ENCODE data around the gene PLCL2.
"Not testable (repeated sequence)": the region's sequence is repeated elsewhere in the genome, so short reads cannot be mapped to it uniquely, and the experiment has no call there.

The PLCL2 gene

GRCh38 chr3:16978921-16979271 lies 94.1 kb downstream of the PLCL2 start:
- H3K4me3 ChIP-seq (replicated peaks; ENCODE audit: low read depth, low read length), result no peak overlapping the region
- no peak for DNase-seq (ENCODE audit: low read depth)
- TF ChIP-seq, protein P1, sequence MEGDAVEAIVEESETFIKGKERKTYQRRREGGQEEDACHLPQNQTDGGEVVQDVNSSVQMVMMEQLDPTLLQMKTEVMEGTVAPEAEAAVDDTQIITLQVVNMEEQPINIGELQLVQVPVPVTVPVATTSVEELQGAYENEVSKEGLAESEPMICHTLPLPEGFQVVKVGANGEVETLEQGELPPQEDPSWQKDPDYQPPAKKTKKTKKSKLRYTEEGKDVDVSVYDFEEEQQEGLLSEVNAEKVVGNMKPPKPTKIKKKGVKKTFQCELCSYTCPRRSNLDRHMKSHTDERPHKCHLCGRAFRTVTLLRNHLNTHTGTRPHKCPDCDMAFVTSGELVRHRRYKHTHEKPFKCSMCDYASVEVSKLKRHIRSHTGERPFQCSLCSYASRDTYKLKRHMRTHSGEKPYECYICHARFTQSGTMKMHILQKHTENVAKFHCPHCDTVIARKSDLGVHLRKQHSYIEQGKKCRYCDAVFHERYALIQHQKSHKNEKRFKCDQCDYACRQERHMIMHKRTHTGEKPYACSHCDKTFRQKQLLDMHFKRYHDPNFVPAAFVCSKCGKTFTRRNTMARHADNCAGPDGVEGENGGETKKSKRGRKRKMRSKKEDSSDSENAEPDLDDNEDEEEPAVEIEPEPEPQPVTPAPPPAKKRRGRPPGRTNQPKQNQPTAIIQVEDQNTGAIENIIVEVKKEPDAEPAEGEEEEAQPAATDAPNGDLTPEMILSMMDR (IDR thresholded peaks at IDR 0.05; ENCODE audit: low read length, missing control alignments), result no peak

GRCh38 chr3:16979769-16980515 lies 95.2 kb downstream of the PLCL2 start:
- not testable (repeated sequence) for DNase-seq (ENCODE audit: low read depth); H3K4me3 ChIP-seq (replicated peaks; ENCODE audit: low read depth, low read length)

DNA sequence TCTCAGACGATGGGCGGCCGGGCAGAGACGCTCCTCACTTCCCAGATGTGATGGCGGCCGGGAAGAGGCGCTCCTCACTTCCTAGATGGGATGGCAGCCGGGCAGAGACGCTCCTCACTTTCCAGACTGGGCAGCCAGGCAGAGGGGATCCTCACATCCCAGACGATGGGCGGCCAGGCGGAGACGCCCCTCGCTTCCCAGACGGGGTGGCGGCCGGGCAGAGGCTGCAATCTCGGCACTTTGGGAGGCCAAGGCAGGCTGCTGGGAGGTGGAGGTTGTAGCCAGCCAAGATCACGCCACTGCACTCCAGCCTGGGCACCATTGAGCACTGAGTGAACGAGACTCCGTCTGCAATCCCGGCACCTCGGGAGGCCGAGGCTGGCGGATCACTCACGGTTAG lies 95.8 kb downstream of the PLCL2 start:
- H3K4me3 ChIP-seq (replicated peaks; ENCODE audit: low read depth, low read length); DNase-seq (ENCODE audit: low read depth): not testable (repeated sequence)

GRCh38 chr3:16982460-16982859 lies 97.7 kb downstream of the PLCL2 start:
- TF ChIP-seq, protein P1 (IDR thresholded peaks at IDR 0.05; ENCODE audit: low read length, missing control alignments), result no peak
- DNase-seq (ENCODE audit: low read depth), result no peak
- H3K4me3 ChIP-seq (replicated peaks; ENCODE audit: low read depth, low read length), result no peak overlapping the region

- H3K4me3 ChIP-seq (replicated peaks; ENCODE audit: low read depth, low read length), result no peak overlapping the region
- DNase-seq (ENCODE audit: low read depth), result no peak
- TF ChIP-seq, protein P1 (IDR thresholded peaks at IDR 0.05; ENCODE audit: low read length, missing control alignments), result no peak
Measured at GRCh38 chr3:16985608-16986007, 100.9 kb downstream of the PLCL2 start.

- no peak overlapping the region for H3K4me3 ChIP-seq (replicated peaks; ENCODE audit: low read depth, low read length)
- DNase-seq (ENCODE audit: low read depth), result no peak
- TF ChIP-seq, protein P1 (IDR thresholded peaks at IDR 0.05; ENCODE audit: low read length, missing control alignments), result no peak
Measured at GRCh38 chr3:16987141-16987540, 102.4 kb downstream of the PLCL2 start.

DNA sequence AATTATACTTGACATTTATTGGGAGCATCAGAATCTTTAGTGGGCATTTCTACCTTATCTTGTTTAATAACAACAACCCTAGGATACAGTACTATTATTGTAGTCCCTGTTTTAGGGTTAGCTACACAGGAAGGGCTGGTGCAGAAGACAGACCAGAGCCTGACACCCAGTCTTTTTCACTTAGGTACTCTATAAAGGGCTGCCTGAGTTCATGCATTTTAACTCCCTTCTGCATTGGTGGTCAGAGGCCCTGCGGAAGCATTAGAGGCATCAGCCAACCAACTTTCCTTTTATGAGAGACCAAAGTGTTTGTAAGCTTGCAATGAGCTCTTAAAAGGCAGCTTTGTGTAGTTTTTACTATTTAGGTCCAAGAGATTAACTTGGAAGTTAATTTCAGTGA lies 105.4 kb downstream of the PLCL2 start:
- TF ChIP-seq, protein P1 (IDR thresholded peaks at IDR 0.05; ENCODE audit: low read length, missing control alignments), result no peak
- H3K4me3 ChIP-seq (replicated peaks; ENCODE audit: low read depth, low read length), result no peak overlapping the region
- DNase-seq (ENCODE audit: low read depth), result no peak

- TF ChIP-seq, protein P1 (IDR thresholded peaks at IDR 0.05; ENCODE audit: low read length, missing control alignments), result no peak
Measured at GRCh38 chr3:16992198-16992597, 107.4 kb downstream of the PLCL2 start.

More at GRCh38 chr3:16992198-16992597, 107.4 kb downstream of the PLCL2 start:
- no peak for DNase-seq (ENCODE audit: low read depth)
- no peak overlapping the region for H3K4me3 ChIP-seq (replicated peaks; ENCODE audit: low read depth, low read length)
